Astrocyte of the spinal cord (primary cell): Measurements from ENCODE around the gene GTSE1.

Source experiments
- DNase-seq: peaks from one replicate; pipeline ENCODE4 v3.0.0; 2011; ENCODE audit warnings: low read depth, low spot score
- H3K4me3 ChIP-seq: 2 replicates; pipeline ENCODE4 v1.5.1; 2011; ENCODE audit warnings: low read depth, mild to moderate bottlenecking, low read length, moderate library complexity
- CTCF ChIP-seq: IDR thresholded peaks from 2 replicates; pipeline ENCODE4 v1.5.1; 2012; ENCODE audit warnings: low read depth, mild to moderate bottlenecking, low read length, inconsistent platforms
- in situ Hi-C: cut with HindIII; loops from 2 replicates; pipeline ENCODE4 v1.10.0; 2017; ENCODE audit warnings: low sequenced_read_pairs

GTSE1 gene

GRCh38 chr22:46275455-46276122 lies 21.1 kb upstream of the GTSE1 start:
- no peak overlapping the region for H3K4me3 ChIP-seq
- no peak for TF ChIP-seq CTCF
- in situ Hi-C loops, result no loop called here
- DNase-seq, result no peak

GRCh38 chr22:46276563-46276962 lies 20.1 kb upstream of the GTSE1 start:
- in situ Hi-C loops, result no loop called here
- DNase-seq, result no peak
- TF ChIP-seq CTCF, result no peak
- H3K4me3 ChIP-seq, result no peak overlapping the region

GRCh38 chr22:46278656-46279645 lies 17.7 kb upstream of the GTSE1 start:
- in situ Hi-C loops, result no loop called here
- no peak for TF ChIP-seq CTCF
- DNase-seq, result no peak
- no peak overlapping the region for H3K4me3 ChIP-seq

GRCh38 chr22:46280063-46280817 lies 16.4 kb upstream of the GTSE1 start:
- no peak overlapping the region for H3K4me3 ChIP-seq
- in situ Hi-C loops, result no loop called here
- no peak for DNase-seq
- TF ChIP-seq CTCF, result no peak

- H3K4me3 ChIP-seq, result no peak overlapping the region
- no peak for DNase-seq
- in situ Hi-C loops, result no loop called here
- no peak for TF ChIP-seq CTCF
These were observed 15.6 kb upstream of the GTSE1 start for GRCh38 chr22:46280999-46281623.
